GM12892 (cell line): Measurements from ENCODE around the gene KMT2C.
"Not testable (repeated sequence)": the region's sequence is repeated elsewhere in the genome, so short reads cannot be mapped to it uniquely, and the experiment has no call there.

ENCODE experiments used
- POLR2A ChIP-seq: IDR thresholded peaks from 2 replicates; pipeline ENCODE4 v1.6.1; 2011; ENCODE audit warnings: low read depth, low read length, control low read depth
- TAF1 ChIP-seq: IDR thresholded peaks from 2 replicates; pipeline ENCODE4 v1.6.1; 2011; ENCODE audit warnings: low read depth, mild to moderate bottlenecking, control low read depth, low read length, borderline replicate concordance

- TF ChIP-seq TAF1, POLR2A: not testable (repeated sequence)
Observed at GRCh38 chr7:152353281-152353680, 82.5 kb downstream of the KMT2C start.
